Right lobe of liver (tissue), 4 donors: ENCODE results near the gene SCRN2.

Experiments used
- CTCF ChIP-seq, 4 donors: fragments of 200-600 bp in 3 of 4; fragments of 450-650 bp in 1 of 4; IDR thresholded peaks; one replicate each; pipeline versions ENCODE4 v1.5.1 to v1.8.0; 2016 to 2022; ENCODE audit warnings: antibody characterized with exemption in 4 of 4, mild to moderate bottlenecking in 2 of 4
- POLR2A ChIP-seq: fragments of 450-650 bp; IDR thresholded peaks from one replicate; pipeline ENCODE4 v1.6.1; 2017; ENCODE audit warnings: antibody characterized with exemption, mild to moderate bottlenecking
- donor health status: DM: no; HTN: no; CAD: no.
- donor health status: DM: no; HTN: no; CAD: no.
- donor health status: DM: no; HTN: yes; CAD: no.

GRCh38 chr17:47866941-47867340, 25.9 kb upstream of the SCRN2 start:
- TF ChIP-seq CTCF (IDR thresholded peaks at IDR 0.05) (no peak), POLR2A (no peak)
